GM08714 (cell line): ENCODE data around the gene BDH1.
A peak's percentile ranks its signal among the peaks of the same experiment; 100 is the strongest.
"Not testable (repeated sequence)": the region's sequence is repeated elsewhere in the genome, so short reads cannot be mapped to it uniquely, and the experiment has no call there.

Experiments used
- H3K4me3 ChIP-seq: fragments of 200-500 bp; sonication (Bioruptor generic); 2 replicates; pipeline ENCODE4 v1.5.1; 2014; ENCODE audit warnings: mild to moderate bottlenecking, low read length, inconsistent platforms
- ZNF274 ChIP-seq: IDR thresholded peaks from 2 replicates; pipeline ENCODE4 v1.6.1; 2012; ENCODE audit warnings: mild to moderate bottlenecking, low read depth, low read length

Gene BDH1

DNA sequence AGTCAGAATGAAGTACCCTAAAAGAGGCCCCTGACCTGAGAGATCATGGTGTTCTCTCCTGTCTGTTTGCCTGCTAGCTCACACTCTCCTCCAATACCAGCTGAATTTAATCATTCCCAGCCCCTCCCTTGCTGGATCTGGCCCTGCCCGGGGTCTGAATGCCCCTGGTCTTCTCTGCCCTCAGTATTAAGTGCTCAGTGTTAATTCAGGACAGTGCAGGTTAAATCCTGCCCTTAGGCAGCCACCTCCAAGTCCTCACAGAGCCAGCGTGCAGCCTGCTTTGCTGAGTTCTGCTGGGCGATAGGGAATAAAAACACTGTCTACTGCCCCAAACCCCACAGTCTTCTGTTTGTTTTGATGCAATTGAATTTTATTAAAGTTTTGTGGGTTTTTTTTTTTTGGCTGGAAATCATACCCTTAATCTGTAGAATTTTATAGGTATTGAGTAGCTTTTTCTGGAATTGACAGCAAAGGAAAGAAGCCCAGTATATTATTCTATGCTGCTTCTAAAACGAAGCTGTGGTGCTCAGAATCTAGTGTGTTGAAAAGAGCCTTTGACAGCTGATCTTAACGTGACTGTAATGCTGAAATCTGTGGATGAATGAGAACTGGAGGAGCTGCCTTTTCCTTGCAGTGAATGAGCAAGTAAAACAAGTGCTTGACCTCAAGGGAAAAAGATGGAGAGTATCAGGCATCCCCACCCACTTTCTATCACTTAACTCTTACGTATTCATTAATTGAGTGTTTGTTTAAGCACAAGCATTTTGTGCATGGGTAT is 12.3 kb upstream of the BDH1 start:
- TF ChIP-seq ZNF274, result no peak
- H3K4me3 ChIP-seq, result no peak overlapping the region

GRCh38 chr3:197566155-197566554 is 10.4 kb upstream of the BDH1 start:
- H3K4me3 ChIP-seq, result not testable (repeated sequence)

DNA sequence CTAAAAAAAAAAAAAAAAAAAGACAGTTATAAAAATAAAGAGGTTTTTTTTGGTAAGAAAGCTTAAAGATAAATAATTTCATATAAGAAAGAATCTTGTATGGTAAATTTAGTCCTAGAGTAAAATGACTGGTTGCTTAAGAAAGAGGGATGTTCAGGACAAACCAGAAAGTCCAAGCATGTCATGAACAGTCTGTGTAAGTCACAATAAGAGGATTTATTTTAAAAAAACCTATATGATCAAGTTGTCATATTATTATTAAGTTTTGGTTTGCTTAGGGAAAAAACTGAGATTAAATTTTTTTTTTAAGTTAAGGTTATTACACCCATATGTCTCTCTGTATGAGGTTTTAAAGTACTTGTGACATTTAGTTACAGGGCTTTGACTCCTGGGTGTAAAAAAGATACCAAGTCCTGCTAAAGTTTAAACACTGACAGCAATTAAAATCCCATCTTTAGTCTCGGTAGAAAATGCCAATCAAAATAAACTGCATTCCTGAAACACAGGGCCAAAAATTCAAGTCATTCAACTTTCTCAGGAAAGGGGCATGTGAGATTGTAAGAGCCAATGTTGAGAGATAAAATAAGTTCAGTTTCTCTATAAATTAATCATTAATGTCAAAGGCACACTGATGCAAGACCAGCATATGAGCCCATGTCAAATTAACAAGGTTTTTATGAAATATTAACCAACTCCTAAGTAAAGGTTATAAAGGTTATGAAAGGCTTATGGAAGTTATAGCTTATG is 8.5 kb upstream of the BDH1 start:
- no peak for TF ChIP-seq ZNF274
- no peak overlapping the region for H3K4me3 ChIP-seq

GRCh38 chr3:197562398-197563251 is 6.9 kb upstream of the BDH1 start:
- no peak for TF ChIP-seq ZNF274
- H3K4me3 ChIP-seq, result no peak overlapping the region; the same call in 1 of the 2 replicates

GRCh38 chr3:197561926-197562325 is 6.2 kb upstream of the BDH1 start:
- no peak overlapping the region; the same call in 1 of the 2 replicates for H3K4me3 ChIP-seq
- no peak for TF ChIP-seq ZNF274

GRCh38 chr3:197559651-197560050 is 3.9 kb upstream of the BDH1 start:
- H3K4me3 ChIP-seq, result no peak overlapping the region
- TF ChIP-seq ZNF274, result no peak

- TF ChIP-seq ZNF274, result no peak
- H3K4me3 ChIP-seq, result peak overlapping the region; percentile 82
Observed at GRCh38 chr3:197554562-197555280, 1.0 kb downstream of the BDH1 start.

DNA sequence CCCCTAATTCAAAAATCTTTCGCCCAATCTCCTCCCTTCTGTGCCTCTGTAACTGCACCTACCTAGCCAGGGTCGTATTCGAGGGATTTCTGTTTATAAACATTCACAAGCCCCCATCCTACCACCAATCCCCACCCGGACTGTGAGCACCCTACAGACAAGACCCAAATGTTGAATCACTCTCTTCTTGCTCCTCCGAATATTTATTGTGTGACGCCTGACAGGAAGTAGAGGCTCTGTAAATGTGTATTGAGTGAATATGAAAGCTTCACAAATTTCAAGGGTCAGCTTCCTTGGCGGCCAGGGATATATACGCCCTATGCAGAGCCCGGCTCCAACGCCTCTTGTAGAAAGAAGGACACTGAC is 1.6 kb downstream of the BDH1 start:
- H3K4me3 ChIP-seq, result peak overlapping the region; percentile 82
- TF ChIP-seq ZNF274, result no peak

GRCh38 chr3:197552198-197552597 is 3.6 kb downstream of the BDH1 start:
- TF ChIP-seq ZNF274, result no peak
- no peak overlapping the region for H3K4me3 ChIP-seq

DNA sequence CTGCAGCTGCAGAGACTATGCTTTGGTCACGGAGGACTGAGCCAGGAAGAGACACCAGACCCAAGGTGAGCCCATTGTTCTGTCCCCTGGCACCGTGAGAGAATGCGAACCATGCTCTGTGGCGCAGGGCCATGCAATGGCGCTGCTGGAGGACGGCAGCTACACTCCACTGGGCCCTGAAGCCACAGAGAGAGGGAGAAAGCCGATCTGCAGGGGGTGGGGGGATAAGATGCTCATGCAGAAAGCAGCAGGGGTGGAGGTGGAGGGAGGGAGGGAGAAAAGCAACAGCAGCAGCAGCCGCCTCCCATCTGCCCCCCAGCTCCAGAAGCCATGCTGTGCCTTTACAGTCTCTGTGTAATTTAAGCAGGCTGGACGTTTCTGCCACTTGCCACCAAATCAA is 5.3 kb downstream of the BDH1 start:
- H3K4me3 ChIP-seq, result no peak overlapping the region

GRCh38 chr3:197549261-197549885 is 6.4 kb downstream of the BDH1 start:
- TF ChIP-seq ZNF274, result no peak
- no peak overlapping the region for H3K4me3 ChIP-seq

More for the DNA sequence above, 5.3 kb downstream of the BDH1 start:
- TF ChIP-seq ZNF274, result no peak

- H3K4me3 ChIP-seq, result no peak overlapping the region
- no peak for TF ChIP-seq ZNF274
Observed at GRCh38 chr3:197547306-197548011, 8.3 kb downstream of the BDH1 start.
